Caco-2 (cell line): Measurements from ENCODE around the gene MUC6. TPM values are rescaled to one million over a fixed set of nuclear protein-coding genes. Genes with fewer than 3 reads are reported as not detected.

Source experiments
- BruUV-seq: library from RNA; stranded (reverse); fragments of 400-500 nt; replicated peaks from 2 replicates; lab custom pipeline; 2021; lab: Mats Ljungman, UMichigan
- CTCF ChIA-PET: fragments of 300-600 bp; sonication (Branson Sonifier 250); formaldehyde crosslinking; loops from one replicate; lab custom pipeline; 2022; ENCODE audit warnings: antibody characterized with exemption; lab: Charles Lee
- POLR2A ChIA-PET: fragments of 300-600 bp; sonication (Branson Sonifier 250); formaldehyde crosslinking; loops from one replicate; lab custom pipeline; 2022; ENCODE audit warnings: antibody characterized with exemption; lab: Charles Lee
- DNase-seq, 2 experiments: peaks; one replicate each; pipeline versions ENCODE4 v3.0.0 to v3.0.0-alpha.2; 2020 to 2022
- H3K27me3 ChIP-seq: replicated peaks from 2 replicates; pipeline ENCODE4 v1.6.0; 2011; ENCODE audit warnings: low read length; ENCODE audit not compliant: control insufficient read depth, insufficient read depth
- H3K36me3 ChIP-seq: 2 replicates; pipeline ENCODE4 v1.5.1; 2011; ENCODE audit warnings: low read length; ENCODE audit not compliant: control insufficient read depth, insufficient read depth
- H3K4me1 ChIP-seq: fragments of 250-450 bp; sonication (Bioruptor Pico); 2 replicates; pipeline ENCODE4 v1.5.1; 2020; ENCODE audit warnings: mild to moderate bottlenecking
- H3K4me3 ChIP-seq: 2 replicates; pipeline ENCODE4 v1.5.1; 2011; ENCODE audit warnings: low read depth, mild to moderate bottlenecking, control low read depth, low read length
- H3K9me3 ChIP-seq: fragments of 250-450 bp; sonication (Bioruptor Pico); 2 replicates; pipeline ENCODE4 v1.5.1; 2020; ENCODE audit warnings: mild to moderate bottlenecking, moderate library complexity
- H3K27ac Mint-ChIP-seq: one replicate; pipeline ENCODE4 v1.8.0; 2022; ENCODE audit warnings: mixed read lengths; ENCODE audit not compliant: unreplicated experiment
- H3K27me3 Mint-ChIP-seq: one replicate; pipeline ENCODE4 v1.8.0; 2022; ENCODE audit warnings: mixed read lengths; ENCODE audit not compliant: insufficient read depth, unreplicated experiment
- H3K36me3 Mint-ChIP-seq: one replicate; pipeline ENCODE4 v1.8.0; 2022; ENCODE audit warnings: mild to moderate bottlenecking, mixed read lengths; ENCODE audit not compliant: insufficient read depth, unreplicated experiment
- H3K4me1 Mint-ChIP-seq: one replicate; pipeline ENCODE4 v1.8.0; 2022; ENCODE audit warnings: low read depth, mixed read lengths; ENCODE audit not compliant: unreplicated experiment
- H3K4me3 Mint-ChIP-seq: one replicate; pipeline ENCODE4 v1.8.0; 2022; ENCODE audit warnings: mild to moderate bottlenecking, moderate library complexity, mixed read lengths; ENCODE audit not compliant: unreplicated experiment
- H3K9me3 Mint-ChIP-seq: one replicate; pipeline ENCODE4 v1.8.0; 2022; ENCODE audit warnings: mixed read lengths; ENCODE audit not compliant: unreplicated experiment
- CTCF ChIP-seq, 2 experiments: fragments of 200-600 bp in 1 of 2; IDR thresholded peaks; 1 replicate in 1 of 2; 2 replicates in 1 of 2; pipeline versions ENCODE4 v1.5.1 to v1.8.0; 2011 to 2022; ENCODE audit warnings: antibody characterized with exemption in 1 of 2, control low read depth in 1 of 2, inconsistent platforms in 1 of 2, low read depth in 1 of 2, low read length in 1 of 2, mild to moderate bottlenecking in 1 of 2, moderate library complexity in 1 of 2; ENCODE audit not compliant: insufficient read depth in 1 of 2, severe bottlenecking in 1 of 2, unreplicated experiment in 1 of 2
- intact Hi-C: fragments of 100-400 bp; cut with micrococcal nuclease; formaldehyde crosslinking; loops from one replicate; pipeline ENCODE4 v1.10.0; 2022; ENCODE audit not compliant: unreplicated experiment
- total RNA-seq: library from RNA; stranded (reverse); gene quantifications from 2 replicates; pipeline ENCODE4 v1.2.3, GENCODE V29; 2022

The MUC6 gene
- total RNA-seq, 1 experiment from 2014 or later: not detected

GRCh38 chr11:991034-991433 is 45.5 kb downstream of the MUC6 start:
- H3K27me3 Mint-ChIP-seq: no peaks in the 10 kb centered on the region
- POLR2A ChIA-PET: no interaction called here
- Histone ChIP-seq H3K36me3 (peaks cover 9% of the 10 kb centered on the region), H3K4me1 (peaks cover 9% of the 10 kb centered on the region), H3K4me3 (no peak overlapping the region), H3K27me3 (no peaks in the 10 kb centered on the region), H3K9me3 (no peaks in the 10 kb centered on the region)
- BruUV-seq: no TSS peak
- DNase-seq: no peak
- no peak for TF ChIP-seq CTCF (IDR thresholded peaks at IDR 0.05; ENCODE audit: insufficient read depth in 1 of 2, low read depth in 1 of 2, low read length in 1 of 2, severe bottlenecking in 1 of 2, unreplicated experiment in 1 of 2)
- no peak overlapping the region for H3K4me3 Mint-ChIP-seq
- peaks cover 7% of the 10 kb centered on the region for H3K4me1 Mint-ChIP-seq
- CTCF ChIA-PET: no interaction called here
- H3K9me3 Mint-ChIP-seq: no peaks in the 10 kb centered on the region
- intact Hi-C loops: no loop called here
- no peak overlapping the region for H3K27ac Mint-ChIP-seq
- peaks cover 87% of the 10 kb centered on the region for H3K36me3 Mint-ChIP-seq

- no TSS peak for BruUV-seq
- H3K4me3 Mint-ChIP-seq: no peak overlapping the region
- peaks cover 11% of the 10 kb centered on the region for H3K4me1 ChIP-seq
These were observed 46.4 kb downstream of the MUC6 start for GRCh38 chr11:990101-990500.

GRCh38 chr11:987671-988070 is 48.8 kb downstream of the MUC6 start:
- Mint-ChIP-seq H3K4me3 (no peak overlapping the region), H3K27ac (no peak overlapping the region), H3K36me3 (peaks cover 84% of the 10 kb centered on the region), H3K27me3 (no peaks in the 10 kb centered on the region), H3K4me1 (no peaks in the 10 kb centered on the region), H3K9me3 (no peaks in the 10 kb centered on the region)
- no peak for TF ChIP-seq CTCF (IDR thresholded peaks at IDR 0.05; ENCODE audit: insufficient read depth in 1 of 2, low read depth in 1 of 2, low read length in 1 of 2, severe bottlenecking in 1 of 2, unreplicated experiment in 1 of 2)
- H3K36me3 ChIP-seq: peaks cover 5% of the 10 kb centered on the region
- intact Hi-C loops: loop anchor here (10.0 kb wide), 1 partner anchor 57 kb away; no protein-coding TSS in a partner anchor
- no peak for DNase-seq
- ChIA-PET POLR2A (no interaction called here), CTCF (interaction anchor here (0.7 kb wide), 1 partner anchor 809 kb away, joined by 3 read pairs; no protein-coding TSS in a partner anchor)
- peaks cover 11% of the 10 kb centered on the region for H3K4me1 ChIP-seq
- H3K27me3 ChIP-seq: no peaks in the 10 kb centered on the region
- H3K9me3 ChIP-seq: no peaks in the 10 kb centered on the region
- H3K4me3 ChIP-seq: no peak overlapping the region
- BruUV-seq: no TSS peak

More at GRCh38 chr11:990101-990500, 46.4 kb downstream of the MUC6 start:
- Mint-ChIP-seq H3K9me3 (no peaks in the 10 kb centered on the region), H3K27me3 (no peaks in the 10 kb centered on the region), H3K36me3 (peaks cover 82% of the 10 kb centered on the region), H3K4me1 (peaks cover 3% of the 10 kb centered on the region), H3K27ac (no peak overlapping the region)
- no peaks in the 10 kb centered on the region for H3K27me3 ChIP-seq
- ChIA-PET POLR2A (no interaction called here), CTCF (no interaction called here)
- H3K4me3 ChIP-seq: no peak overlapping the region
- no peak for TF ChIP-seq CTCF (IDR thresholded peaks at IDR 0.05; ENCODE audit: insufficient read depth in 1 of 2, low read depth in 1 of 2, low read length in 1 of 2, severe bottlenecking in 1 of 2, unreplicated experiment in 1 of 2)
- no peak for DNase-seq
- H3K9me3 ChIP-seq: no peaks in the 10 kb centered on the region
- intact Hi-C loops: no loop called here
- H3K36me3 ChIP-seq: peaks cover 7% of the 10 kb centered on the region
